GM19328 (cell line): ENCODE measurements around the gene CTH.
"Not testable (repeated sequence)": the region's sequence is repeated elsewhere in the genome, so short reads cannot be mapped to it uniquely, and the experiment has no call there.

Experiments
- ATAC-seq: cut with Tn5 transposase; IDR thresholded peaks from one replicate; pipeline ENCODE4 v1.9.1; 2021; ENCODE audit warnings: mild to moderate bottlenecking, moderate library complexity; ENCODE audit not compliant: unreplicated experiment

Gene CTH

GRCh38 chr1:70449049-70449448 is 38.0 kb downstream of the CTH start:
- no peak for ATAC-seq

GRCh38 chr1:70452164-70452939 is 41.3 kb downstream of the CTH start:
- not testable (repeated sequence) for ATAC-seq

- no peak for ATAC-seq
Observed at GRCh38 chr1:70455291-70455690, 44.2 kb downstream of the CTH start.

- ATAC-seq, result no peak
Observed at GRCh38 chr1:70458131-70458530, 47.1 kb downstream of the CTH start.

GRCh38 chr1:70459496-70460225 is 48.6 kb downstream of the CTH start:
- ATAC-seq, result no peak

GRCh38 chr1:70460740-70461713 is 50.0 kb downstream of the CTH start:
- ATAC-seq, result not testable (repeated sequence)

GRCh38 chr1:70462611-70463010 is 51.5 kb downstream of the CTH start:
- ATAC-seq, result no peak

- no peak for ATAC-seq
Observed at GRCh38 chr1:70465911-70466310, 54.8 kb downstream of the CTH start.

GRCh38 chr1:70467531-70467930 is 56.5 kb downstream of the CTH start:
- no peak for ATAC-seq

- no peak for ATAC-seq
Observed at GRCh38 chr1:70468180-70468579, 57.1 kb downstream of the CTH start.

GRCh38 chr1:70469184-70469583 is 58.1 kb downstream of the CTH start:
- not testable (repeated sequence) for ATAC-seq

- no peak for ATAC-seq
Observed at GRCh38 chr1:70475023-70475422, 64.0 kb downstream of the CTH start.

- no peak for ATAC-seq
Observed at GRCh38 chr1:70477090-70477489, 66.0 kb downstream of the CTH start.

- ATAC-seq, result not testable (repeated sequence)
Observed at GRCh38 chr1:70477905-70478304, 66.8 kb downstream of the CTH start.

- ATAC-seq, result no peak
Observed at GRCh38 chr1:70483342-70483741, 72.3 kb downstream of the CTH start.

GRCh38 chr1:70485624-70486023 is 74.6 kb downstream of the CTH start:
- ATAC-seq, result no peak

- ATAC-seq, result no peak
Observed at GRCh38 chr1:70486676-70487458, 75.8 kb downstream of the CTH start.

GRCh38 chr1:70487459-70487815 is 76.4 kb downstream of the CTH start:
- no peak for ATAC-seq

- ATAC-seq, result no peak
Observed at GRCh38 chr1:70487910-70488665, 77.0 kb downstream of the CTH start.
